HepG2 (cell line): ENCODE measurements around the gene TAF6L. TPM values are rescaled to one million over a fixed set of nuclear protein-coding genes. Genes with fewer than 3 reads are reported as not detected.

Experiments used
- ARID2 ChIP-seq: sonication (generic); formaldehyde crosslinking; IDR thresholded peaks from 2 replicates; pipeline ENCODE4 v1.8.1; 2022; ENCODE audit warnings: mild to moderate bottlenecking, missing genetic modification reagents, borderline replicate concordance
- CC2D1A ChIP-seq: sonication (generic); formaldehyde crosslinking; IDR thresholded peaks from 2 replicates; pipeline ENCODE4 v1.8.1; 2023; ENCODE audit warnings: mild to moderate bottlenecking, missing genetic modification reagents
- CEBPB ChIP-seq: IDR thresholded peaks from 2 replicates; pipeline ENCODE4 v1.6.1; 2011; ENCODE audit warnings: low read depth, low read length, improper control_type of control experiment, borderline replicate concordance
- EHMT2 ChIP-seq: fragments of 200-600 bp; sonication (generic); IDR thresholded peaks from 2 replicates; pipeline ENCODE4 v1.7.0; 2017; ENCODE audit warnings: antibody characterized with exemption, low read depth, low read length, borderline replicate concordance
- FOXO1 ChIP-seq: sonication (generic); formaldehyde crosslinking; IDR thresholded peaks from 2 replicates; pipeline ENCODE4 v1.4.0; 2020; ENCODE audit warnings: missing genetic modification reagents
- GABPA ChIP-seq, 2 experiments: IDR thresholded peaks; 2 replicates each; pipeline ENCODE4 v1.6.1; 2011 to 2016; ENCODE audit warnings: low read depth in 2 of 2, low read length in 1 of 2, missing biosample characterization in 1 of 2, missing genetic modification characterization in 1 of 2
- GLI4 ChIP-seq: sonication (generic); formaldehyde crosslinking; IDR thresholded peaks from 2 replicates; pipeline ENCODE4 v1.5.1; 2020; ENCODE audit warnings: missing genetic modification reagents, mild to moderate bottlenecking, moderate library complexity, borderline replicate concordance
- POLR2A ChIP-seq, 2 experiments: IDR thresholded peaks; 2 replicates each; pipeline ENCODE4 v1.6.1; 2011; ENCODE audit warnings: low read depth in 2 of 2, low read length in 2 of 2, mild to moderate bottlenecking in 1 of 2, moderate library complexity in 1 of 2; ENCODE audit not compliant: insufficient read depth in 1 of 2
- RBAK ChIP-seq: sonication (generic); formaldehyde crosslinking; IDR thresholded peaks from 2 replicates; pipeline ENCODE4 v1.5.1; 2020; ENCODE audit warnings: mild to moderate bottlenecking, missing genetic modification reagents
- RFX5 ChIP-seq: IDR thresholded peaks from 2 replicates; pipeline ENCODE4 v1.6.1; 2011; ENCODE audit warnings: low read depth, low read length, improper control_type of control experiment
- ZNF557 ChIP-seq: sonication (generic); formaldehyde crosslinking; IDR thresholded peaks from 2 replicates; pipeline ENCODE4 v1.4.0; 2020; ENCODE audit warnings: missing genetic modification reagents
- ZNF564 ChIP-seq: sonication (generic); formaldehyde crosslinking; IDR thresholded peaks from 2 replicates; pipeline ENCODE4 v1.8.1; 2023; ENCODE audit warnings: mild to moderate bottlenecking, missing genetic modification reagents
- ZNF619 ChIP-seq: sonication (generic); formaldehyde crosslinking; IDR thresholded peaks from 2 replicates; pipeline ENCODE4 v1.4.0; 2020; ENCODE audit warnings: mild to moderate bottlenecking, missing genetic modification reagents
- ZNF713 ChIP-seq: sonication (generic); formaldehyde crosslinking; IDR thresholded peaks from 2 replicates; pipeline ENCODE4 v1.4.0; 2020; ENCODE audit warnings: mild to moderate bottlenecking, missing genetic modification reagents
- ZNF879 ChIP-seq: sonication (generic); formaldehyde crosslinking; IDR thresholded peaks from 2 replicates; pipeline ENCODE4 v1.8.1; 2023; ENCODE audit warnings: missing genetic modification reagents
- polyA plus RNA-seq, 8 experiments: library from polyadenylated mRNA; depleted of rRNA in 3 of 8; stranded (reverse) in 7 of 8; unstranded in 1 of 8; fragments of >200 nt; fragmentation: Illumina TruSeq in 4 of 8; extraction: Trizol in 4 of 8; gene quantifications; 2 replicates each; pipeline versions ENCODE4 v1.2.1 to v1.2.3, GENCODE V29; 2011 to 2016; ENCODE audit warnings: low read depth in 4 of 8, missing spikeins in 1 of 8, mixed read lengths in 1 of 8; ENCODE audit not compliant: insufficient read depth in 1 of 8
- total RNA-seq, 5 experiments: library from RNA; depleted of rRNA; stranded (reverse); fragments of >200 nt; fragmentation: Illumina TruSeq; extraction: Trizol; gene quantifications; 2 replicates each; pipeline ENCODE4 v1.2.3, GENCODE V29; 2016; ENCODE audit warnings: low read depth in 1 of 5
- TF ChIP-seq, protein P1 (sequence below), 2 experiments: fragments of 450-650 bp in 1 of 2; sonication (generic) in 1 of 2; formaldehyde crosslinking in 1 of 2; IDR thresholded peaks; 2 replicates each; pipeline versions ENCODE4 v1.6.1 to v1.8.0; 2016 to 2022; ENCODE audit warnings: antibody characterized with exemption in 1 of 2, mild to moderate bottlenecking in 1 of 2, missing genetic modification reagents in 1 of 2
- TF ChIP-seq, protein P2 (sequence below): sonication (generic); formaldehyde crosslinking; IDR thresholded peaks from 2 replicates; pipeline ENCODE4 v1.4.0; 2020; ENCODE audit warnings: missing genetic modification reagents
- TF ChIP-seq, protein P3 (sequence below): IDR thresholded peaks from 2 replicates; pipeline ENCODE4 v1.6.1; 2018; ENCODE audit warnings: missing genetic modification reagents, mild to moderate bottlenecking, missing compliant biosample characterization

TAF6L gene
- total and polyA plus RNA-seq, 2 of the 13 experiments (the other 11 are each of a cell fraction or from before 2014, with no cell fraction given): 12.6 to 19.4 TPM

- TF ChIP-seq, protein P1, sequence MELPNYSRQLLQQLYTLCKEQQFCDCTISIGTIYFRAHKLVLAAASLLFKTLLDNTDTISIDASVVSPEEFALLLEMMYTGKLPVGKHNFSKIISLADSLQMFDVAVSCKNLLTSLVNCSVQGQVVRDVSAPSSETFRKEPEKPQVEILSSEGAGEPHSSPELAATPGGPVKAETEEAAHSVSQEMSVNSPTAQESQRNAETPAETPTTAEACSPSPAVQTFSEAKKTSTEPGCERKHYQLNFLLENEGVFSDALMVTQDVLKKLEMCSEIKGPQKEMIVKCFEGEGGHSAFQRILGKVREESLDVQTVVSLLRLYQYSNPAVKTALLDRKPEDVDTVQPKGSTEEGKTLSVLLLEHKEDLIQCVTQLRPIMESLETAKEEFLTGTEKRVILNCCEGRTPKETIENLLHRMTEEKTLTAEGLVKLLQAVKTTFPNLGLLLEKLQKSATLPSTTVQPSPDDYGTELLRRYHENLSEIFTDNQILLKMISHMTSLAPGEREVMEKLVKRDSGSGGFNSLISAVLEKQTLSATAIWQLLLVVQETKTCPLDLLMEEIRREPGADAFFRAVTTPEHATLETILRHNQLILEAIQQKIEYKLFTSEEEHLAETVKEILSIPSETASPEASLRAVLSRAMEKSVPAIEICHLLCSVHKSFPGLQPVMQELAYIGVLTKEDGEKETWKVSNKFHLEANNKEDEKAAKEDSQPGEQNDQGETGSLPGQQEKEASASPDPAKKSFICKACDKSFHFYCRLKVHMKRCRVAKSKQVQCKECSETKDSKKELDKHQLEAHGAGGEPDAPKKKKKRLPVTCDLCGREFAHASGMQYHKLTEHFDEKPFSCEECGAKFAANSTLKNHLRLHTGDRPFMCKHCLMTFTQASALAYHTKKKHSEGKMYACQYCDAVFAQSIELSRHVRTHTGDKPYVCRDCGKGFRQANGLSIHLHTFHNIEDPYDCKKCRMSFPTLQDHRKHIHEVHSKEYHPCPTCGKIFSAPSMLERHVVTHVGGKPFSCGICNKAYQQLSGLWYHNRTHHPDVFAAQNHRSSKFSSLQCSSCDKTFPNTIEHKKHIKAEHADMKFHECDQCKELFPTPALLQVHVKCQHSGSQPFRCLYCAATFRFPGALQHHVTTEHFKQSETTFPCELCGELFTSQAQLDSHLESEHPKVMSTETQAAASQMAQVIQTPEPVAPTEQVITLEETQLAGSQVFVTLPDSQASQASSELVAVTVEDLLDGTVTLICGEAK (IDR thresholded peaks at IDR 0.05): peak; percentile 18; the same call in 1 of the 2 replicates
- TF ChIP-seq, protein P1 (CRISPR knock-in tag; IDR thresholded peaks at IDR 0.05): peak; percentile 76; the same call in 1 of the 2 replicates
- TF ChIP-seq ZNF879: no peak
- TF ChIP-seq CC2D1A (CRISPR knock-in tag): no peak
- TF ChIP-seq ZNF619: peak; percentile 37; the same call in 1 of the 2 replicates
- TF ChIP-seq RFX5: no peak
- TF ChIP-seq RBAK (CRISPR knock-in tag): no peak
- TF ChIP-seq GLI4: 0 out of 2 replicates have a peak, but pooled peaks have one; percentile 68
- no peak for TF ChIP-seq EHMT2
- no peak for TF ChIP-seq ARID2 (CRISPR knock-in tag)
- no peak for TF ChIP-seq CEBPB
- TF ChIP-seq, protein P2, sequence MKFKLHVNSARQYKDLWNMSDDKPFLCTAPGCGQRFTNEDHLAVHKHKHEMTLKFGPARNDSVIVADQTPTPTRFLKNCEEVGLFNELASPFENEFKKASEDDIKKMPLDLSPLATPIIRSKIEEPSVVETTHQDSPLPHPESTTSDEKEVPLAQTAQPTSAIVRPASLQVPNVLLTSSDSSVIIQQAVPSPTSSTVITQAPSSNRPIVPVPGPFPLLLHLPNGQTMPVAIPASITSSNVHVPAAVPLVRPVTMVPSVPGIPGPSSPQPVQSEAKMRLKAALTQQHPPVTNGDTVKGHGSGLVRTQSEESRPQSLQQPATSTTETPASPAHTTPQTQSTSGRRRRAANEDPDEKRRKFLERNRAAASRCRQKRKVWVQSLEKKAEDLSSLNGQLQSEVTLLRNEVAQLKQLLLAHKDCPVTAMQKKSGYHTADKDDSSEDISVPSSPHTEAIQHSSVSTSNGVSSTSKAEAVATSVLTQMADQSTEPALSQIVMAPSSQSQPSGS: no peak
- TF ChIP-seq ZNF713 (CRISPR knock-in tag): peak; percentile 74; the same call in 1 of the 2 replicates
- no peak for TF ChIP-seq ZNF557 (CRISPR knock-in tag)
- peak; percentile 45 for TF ChIP-seq FOXO1 (CRISPR knock-in tag)
- TF ChIP-seq, protein P3, sequence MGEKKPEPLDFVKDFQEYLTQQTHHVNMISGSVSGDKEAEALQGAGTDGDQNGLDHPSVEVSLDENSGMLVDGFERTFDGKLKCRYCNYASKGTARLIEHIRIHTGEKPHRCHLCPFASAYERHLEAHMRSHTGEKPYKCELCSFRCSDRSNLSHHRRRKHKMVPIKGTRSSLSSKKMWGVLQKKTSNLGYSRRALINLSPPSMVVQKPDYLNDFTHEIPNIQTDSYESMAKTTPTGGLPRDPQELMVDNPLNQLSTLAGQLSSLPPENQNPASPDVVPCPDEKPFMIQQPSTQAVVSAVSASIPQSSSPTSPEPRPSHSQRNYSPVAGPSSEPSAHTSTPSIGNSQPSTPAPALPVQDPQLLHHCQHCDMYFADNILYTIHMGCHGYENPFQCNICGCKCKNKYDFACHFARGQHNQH (CRISPR knock-in tag): no peak; the same call in 1 of the 2 replicates
- 0 out of 2 replicates have a peak, but pooled peaks have one; percentile 62 for TF ChIP-seq ZNF564 (CRISPR knock-in tag)
- peak; percentile 85 to 96 for TF ChIP-seq POLR2A (IDR thresholded peaks at IDR 0.05; ENCODE audit: insufficient read depth in 1 of 2, low read depth in 2 of 2, low read length in 2 of 2)
- peak; percentile 96 for TF ChIP-seq GABPA (IDR thresholded peaks at IDR 0.05; ENCODE audit: low read depth, low read length)
- peak; percentile 90 for TF ChIP-seq GABPA (CRISPR knock-in tag; IDR thresholded peaks at IDR 0.05; ENCODE audit: low read depth)
Observed at GRCh38 chr11:62791501-62792201, 20.5 kb downstream of the TAF6L start, which contains the start of gene TMEM223 (continued).
